Mesothelial cell of epicardium (in vitro differentiated cells): Measurements from ENCODE around the gene LCE2A. TPM values are rescaled to one million over a fixed set of nuclear protein-coding genes. Genes with fewer than 3 reads are reported as not detected.
"Not testable (repeated sequence)": the region's sequence is repeated elsewhere in the genome, so short reads cannot be mapped to it uniquely, and the experiment has no call there.

Experiments used
- DNase-seq, 2 experiments: peaks; one replicate each; pipeline ENCODE4 v3.0.0; 2021; ENCODE audit warnings: low spot score in 2 of 2; ENCODE audit not compliant: unreplicated experiment in 2 of 2
- H3K27ac Mint-ChIP-seq: 2 replicates; pipeline ENCODE4 v1.8.0; 2021; ENCODE audit warnings: mixed read lengths
- H3K27me3 Mint-ChIP-seq: 2 replicates; pipeline ENCODE4 v1.8.0; 2021; ENCODE audit warnings: low read depth, mixed read lengths
- H3K36me3 Mint-ChIP-seq: 2 replicates; pipeline ENCODE4 v1.8.0; 2021; ENCODE audit warnings: mixed read lengths
- H3K4me1 Mint-ChIP-seq: 2 replicates; pipeline ENCODE4 v1.8.0; 2021; ENCODE audit warnings: mixed read lengths
- H3K4me3 Mint-ChIP-seq: 2 replicates; pipeline ENCODE4 v1.8.0; 2021; ENCODE audit warnings: mild to moderate bottlenecking, moderate library complexity, mixed read lengths
- H3K9me3 Mint-ChIP-seq: 2 replicates; pipeline ENCODE4 v1.8.0; 2021; ENCODE audit warnings: mixed read lengths
- total RNA-seq: library from RNA; stranded (reverse); gene quantifications from 3 replicates; pipeline ENCODE4 v1.2.1, GENCODE V29; 2021
- TF ChIP-seq, protein P1 (sequence below): fragments of 200-600 bp; sonication (generic); IDR thresholded peaks from one replicate; pipeline ENCODE4 v1.5.0; 2021; ENCODE audit warnings: antibody characterized with exemption; ENCODE audit not compliant: unreplicated experiment

LCE2A gene
- total RNA-seq, 1 donor from 2014 or later, result not detected

DNA sequence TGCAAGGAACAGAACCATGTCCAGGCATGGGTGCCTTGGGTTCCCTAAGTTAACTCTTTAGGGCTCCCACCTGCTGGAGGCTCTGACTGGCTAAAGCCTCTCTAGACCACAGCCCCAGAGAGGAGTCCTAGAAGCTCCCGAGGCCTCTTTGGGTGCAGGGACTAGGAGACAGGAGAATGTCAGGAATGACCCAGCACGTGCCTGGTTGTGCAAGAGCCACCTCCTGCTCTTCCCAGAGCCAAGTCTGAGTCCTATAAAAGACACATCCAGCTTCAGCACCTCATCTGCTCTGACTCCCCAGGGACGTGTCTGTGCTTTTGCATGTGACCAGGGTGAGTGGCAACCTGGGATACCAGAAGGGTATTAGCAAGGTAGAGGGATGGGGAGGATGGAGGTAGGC, 35.0 kb upstream of the LCE2A start, which contains the start of gene LCE2D:
Gene LCE2D, plus strand, starts transcription at position 283 of the 400 bp plus-strand sequence. CDS start 726 bp downstream, outside the sequence.
- H3K36me3 Mint-ChIP-seq, result peaks cover 2% of the 10 kb centered on the region
- TF ChIP-seq, protein P1, sequence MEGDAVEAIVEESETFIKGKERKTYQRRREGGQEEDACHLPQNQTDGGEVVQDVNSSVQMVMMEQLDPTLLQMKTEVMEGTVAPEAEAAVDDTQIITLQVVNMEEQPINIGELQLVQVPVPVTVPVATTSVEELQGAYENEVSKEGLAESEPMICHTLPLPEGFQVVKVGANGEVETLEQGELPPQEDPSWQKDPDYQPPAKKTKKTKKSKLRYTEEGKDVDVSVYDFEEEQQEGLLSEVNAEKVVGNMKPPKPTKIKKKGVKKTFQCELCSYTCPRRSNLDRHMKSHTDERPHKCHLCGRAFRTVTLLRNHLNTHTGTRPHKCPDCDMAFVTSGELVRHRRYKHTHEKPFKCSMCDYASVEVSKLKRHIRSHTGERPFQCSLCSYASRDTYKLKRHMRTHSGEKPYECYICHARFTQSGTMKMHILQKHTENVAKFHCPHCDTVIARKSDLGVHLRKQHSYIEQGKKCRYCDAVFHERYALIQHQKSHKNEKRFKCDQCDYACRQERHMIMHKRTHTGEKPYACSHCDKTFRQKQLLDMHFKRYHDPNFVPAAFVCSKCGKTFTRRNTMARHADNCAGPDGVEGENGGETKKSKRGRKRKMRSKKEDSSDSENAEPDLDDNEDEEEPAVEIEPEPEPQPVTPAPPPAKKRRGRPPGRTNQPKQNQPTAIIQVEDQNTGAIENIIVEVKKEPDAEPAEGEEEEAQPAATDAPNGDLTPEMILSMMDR, result no peak
- no peak for DNase-seq
- H3K9me3 Mint-ChIP-seq, result peaks cover 73% of the 10 kb centered on the region
- no peak within 1 kb of the TSS for H3K4me3 Mint-ChIP-seq
- H3K27me3 Mint-ChIP-seq, result no peaks in the 10 kb centered on the region
- H3K4me1 Mint-ChIP-seq, result no peaks in the 10 kb centered on the region
- no peak within 1 kb of the TSS for H3K27ac Mint-ChIP-seq

DNA sequence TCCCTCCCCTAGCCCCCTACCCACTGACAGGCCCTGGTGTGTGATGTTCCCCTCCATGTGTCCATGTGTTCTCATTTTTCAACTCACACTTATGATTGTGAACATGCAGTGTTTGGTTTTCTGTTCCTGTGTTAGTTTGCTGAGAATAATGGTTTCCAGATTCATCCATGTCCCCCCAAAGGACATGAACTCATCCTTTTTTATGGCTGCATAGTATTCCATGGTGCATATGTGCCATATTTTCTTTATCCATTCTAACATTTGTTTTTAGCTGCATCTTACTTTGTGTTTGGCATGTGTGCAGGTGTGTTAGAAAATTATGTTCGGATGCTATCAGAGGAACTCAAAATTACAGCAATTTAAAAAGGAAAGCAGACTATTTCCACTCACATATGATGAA, 32.0 kb upstream of the LCE2A start:
- not testable (repeated sequence) for H3K27me3 Mint-ChIP-seq, H3K36me3 Mint-ChIP-seq, H3K27ac Mint-ChIP-seq, H3K4me1 Mint-ChIP-seq, H3K4me3 Mint-ChIP-seq, DNase-seq
- H3K9me3 Mint-ChIP-seq, result peaks cover 76% of the 10 kb centered on the region

DNA sequence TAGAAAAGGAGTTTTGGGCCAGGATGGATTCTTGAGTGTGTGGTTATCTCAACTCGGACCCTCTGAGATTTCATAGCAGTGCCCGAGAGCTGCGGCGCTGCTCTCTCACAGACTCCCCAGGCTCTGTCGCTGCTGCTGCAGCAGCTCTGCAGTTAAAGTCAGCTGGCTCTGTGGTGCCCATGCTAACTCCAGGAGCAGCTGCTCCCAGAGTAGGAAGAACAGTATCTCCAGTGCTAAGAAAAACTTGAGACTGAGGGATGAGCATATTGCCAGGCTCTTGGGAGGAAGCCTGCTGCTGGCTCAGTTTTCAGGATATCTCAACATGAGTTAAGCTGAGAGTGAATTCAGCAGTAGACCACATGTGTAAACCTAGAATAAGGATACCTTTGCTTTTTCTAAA, 30.5 kb upstream of the LCE2A start:
- Mint-ChIP-seq H3K9me3 (peaks cover 78% of the 10 kb centered on the region), H3K27me3 (no peaks in the 10 kb centered on the region), H3K27ac (no peak overlapping the region), H3K36me3 (peaks cover 2% of the 10 kb centered on the region), H3K4me3 (no peak overlapping the region), H3K4me1 (no peaks in the 10 kb centered on the region)
- DNase-seq, result no peak
- TF ChIP-seq, protein P1, result no peak

DNA sequence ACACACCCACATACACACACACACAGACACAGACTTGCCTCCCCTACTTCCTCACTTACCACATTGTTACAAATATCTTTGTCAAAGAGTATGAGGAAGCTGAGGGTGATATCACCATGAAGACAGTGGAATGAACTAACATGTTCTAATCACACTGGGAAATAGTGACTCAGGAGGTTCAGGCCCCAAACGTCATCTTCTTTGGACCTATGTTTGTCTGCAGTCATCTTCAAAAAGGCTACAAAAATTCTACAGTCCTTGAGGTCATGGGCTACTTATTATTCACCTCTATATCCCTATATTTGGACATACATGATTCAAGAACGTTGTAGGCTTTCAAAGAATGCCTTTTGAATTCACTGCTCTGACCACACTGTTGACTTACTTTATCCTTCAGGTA, 25.1 kb upstream of the LCE2A start:
- Mint-ChIP-seq H3K4me1 (no peaks in the 10 kb centered on the region), H3K36me3 (peaks cover 2% of the 10 kb centered on the region), H3K4me3 (no peak overlapping the region), H3K27me3 (no peaks in the 10 kb centered on the region), H3K9me3 (peaks cover 81% of the 10 kb centered on the region), H3K27ac (no peak overlapping the region)
- TF ChIP-seq, protein P1, result no peak
- DNase-seq, result no peak

DNA sequence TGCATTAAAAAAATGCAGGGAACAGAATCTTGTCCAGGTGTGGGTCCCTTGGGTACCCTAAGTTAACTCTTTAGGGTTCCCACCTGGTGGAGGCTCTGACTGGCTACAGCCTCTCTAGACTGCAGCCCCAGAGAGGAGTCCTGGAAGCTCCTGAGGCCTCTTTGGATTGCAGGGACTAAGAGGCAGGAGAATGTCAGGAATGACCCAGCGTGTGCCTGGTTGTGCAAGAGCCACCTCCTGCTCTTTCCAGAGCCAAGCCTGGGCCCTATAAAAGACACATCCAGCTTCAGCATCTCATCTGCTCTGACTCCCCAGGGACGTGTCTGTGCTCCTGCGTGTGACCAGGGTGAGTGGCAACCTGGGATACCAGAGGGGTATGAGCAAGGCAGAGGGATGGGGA, 23.2 kb upstream of the LCE2A start, which contains the start of gene LCE2C:
Gene LCE2C, plus strand, starts transcription at position 297 of the 400 bp plus-strand sequence. CDS start 737 bp downstream, outside the sequence.
- H3K9me3 Mint-ChIP-seq, result peaks cover 82% of the 10 kb centered on the region
- H3K4me3 Mint-ChIP-seq, H3K4me1 Mint-ChIP-seq, DNase-seq, H3K27ac Mint-ChIP-seq, H3K36me3 Mint-ChIP-seq, H3K27me3 Mint-ChIP-seq: not testable (repeated sequence)

DNA sequence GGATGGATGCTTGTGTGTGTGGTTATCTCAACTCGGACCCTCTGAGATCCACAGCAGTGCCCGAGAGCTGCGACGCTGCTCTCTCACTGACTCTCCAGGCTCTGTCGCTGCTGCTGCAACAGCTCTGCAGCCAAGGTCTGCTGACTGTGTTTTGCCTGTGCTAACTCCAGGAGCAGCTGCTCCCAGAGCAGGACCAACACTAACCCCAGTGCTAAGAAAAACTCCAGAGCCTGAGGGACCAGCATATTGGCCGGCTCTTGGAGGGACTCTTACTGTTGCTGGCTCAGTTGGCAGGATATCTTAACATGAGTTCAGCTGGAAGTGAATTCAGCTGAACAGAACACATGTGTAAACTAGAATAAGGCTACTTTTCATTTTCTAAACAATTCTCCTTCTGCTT, 18.7 kb upstream of the LCE2A start:
- no peaks in the 10 kb centered on the region for H3K27me3 Mint-ChIP-seq
- no peak overlapping the region for H3K4me3 Mint-ChIP-seq
- peaks cover 74% of the 10 kb centered on the region for H3K9me3 Mint-ChIP-seq
- no peak for DNase-seq
- H3K27ac Mint-ChIP-seq, result no peak overlapping the region
- H3K4me1 Mint-ChIP-seq, result no peaks in the 10 kb centered on the region
- TF ChIP-seq, protein P1, result no peak
- H3K36me3 Mint-ChIP-seq, result peaks cover 2% of the 10 kb centered on the region

DNA sequence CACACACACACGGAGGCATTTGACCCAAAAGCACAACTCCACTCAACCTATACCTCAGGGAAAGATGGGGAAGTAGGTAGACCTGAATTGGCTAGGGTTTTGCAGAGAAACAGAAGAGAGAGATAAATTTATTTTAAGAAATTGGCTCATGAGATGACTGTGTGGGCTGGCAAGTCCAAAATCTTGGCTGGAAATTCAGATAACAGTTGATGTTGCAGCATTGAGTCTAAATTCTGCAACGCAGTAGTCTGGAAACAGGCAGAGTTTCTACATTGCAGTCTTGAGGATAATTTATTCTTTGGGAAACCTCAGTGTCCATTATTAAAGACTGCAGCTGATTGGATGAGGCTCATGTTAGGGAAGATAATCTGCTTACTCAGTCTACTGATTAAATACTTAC, 16.5 kb upstream of the LCE2A start:
- no peak for DNase-seq
- Mint-ChIP-seq H3K27me3 (no peaks in the 10 kb centered on the region), H3K27ac (no peak overlapping the region), H3K4me3 (no peak overlapping the region), H3K9me3 (peaks cover 84% of the 10 kb centered on the region), H3K4me1 (no peaks in the 10 kb centered on the region), H3K36me3 (no peaks in the 10 kb centered on the region)
- TF ChIP-seq, protein P1, result no peak
